ENCODE data around the gene AK4.

DNA sequence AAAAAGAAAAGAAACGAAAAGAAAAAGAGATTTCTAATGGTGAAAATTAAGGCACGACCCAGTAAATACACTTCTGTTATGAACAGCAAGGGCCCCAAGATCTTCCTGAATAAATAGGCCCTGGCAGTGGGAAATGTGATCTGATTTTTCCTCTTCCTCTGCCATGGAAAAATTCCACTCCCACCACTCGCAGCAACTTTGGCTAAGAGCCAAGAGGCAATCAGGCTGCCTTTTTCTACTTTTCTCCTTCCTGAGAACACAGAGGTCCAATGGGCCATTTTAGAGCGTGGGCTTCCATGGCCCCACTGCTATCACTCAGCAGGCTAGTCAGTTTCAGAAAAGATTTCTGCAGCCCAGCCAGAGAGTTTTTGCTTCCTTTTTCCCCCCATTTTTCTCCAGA, 33.7 kb upstream of the AK4 start:
- TF ChIP-seq, protein P1, sequence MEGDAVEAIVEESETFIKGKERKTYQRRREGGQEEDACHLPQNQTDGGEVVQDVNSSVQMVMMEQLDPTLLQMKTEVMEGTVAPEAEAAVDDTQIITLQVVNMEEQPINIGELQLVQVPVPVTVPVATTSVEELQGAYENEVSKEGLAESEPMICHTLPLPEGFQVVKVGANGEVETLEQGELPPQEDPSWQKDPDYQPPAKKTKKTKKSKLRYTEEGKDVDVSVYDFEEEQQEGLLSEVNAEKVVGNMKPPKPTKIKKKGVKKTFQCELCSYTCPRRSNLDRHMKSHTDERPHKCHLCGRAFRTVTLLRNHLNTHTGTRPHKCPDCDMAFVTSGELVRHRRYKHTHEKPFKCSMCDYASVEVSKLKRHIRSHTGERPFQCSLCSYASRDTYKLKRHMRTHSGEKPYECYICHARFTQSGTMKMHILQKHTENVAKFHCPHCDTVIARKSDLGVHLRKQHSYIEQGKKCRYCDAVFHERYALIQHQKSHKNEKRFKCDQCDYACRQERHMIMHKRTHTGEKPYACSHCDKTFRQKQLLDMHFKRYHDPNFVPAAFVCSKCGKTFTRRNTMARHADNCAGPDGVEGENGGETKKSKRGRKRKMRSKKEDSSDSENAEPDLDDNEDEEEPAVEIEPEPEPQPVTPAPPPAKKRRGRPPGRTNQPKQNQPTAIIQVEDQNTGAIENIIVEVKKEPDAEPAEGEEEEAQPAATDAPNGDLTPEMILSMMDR (IDR thresholded peaks at IDR 0.05; ENCODE audit: low read depth, low read length) = no peak
- no peak for TF ChIP-seq POLR2A (IDR thresholded peaks at IDR 0.05; ENCODE audit: extremely low read depth, insufficient read length)
- TF ChIP-seq MYC (IDR thresholded peaks at IDR 0.05; ENCODE audit: low read depth, low read length) = no peak

Measured in NB4 (cell line).